Stimulated activated CD4-positive, alpha-beta T cell treated with anti-CD3 and anti-CD28 coated beads, Interleukin-1b, Interleukin-23, amount 100 ng/mL, for 1 hour (primary cell): ENCODE results near the gene AFAP1.

Source experiments
- DNase-seq, 2 donors: peaks; one replicate each; pipeline ENCODE4 v3.0.0-alpha.2; 2020; ENCODE audit warnings: low read depth in 2 of 2

AFAP1 gene

DNA sequence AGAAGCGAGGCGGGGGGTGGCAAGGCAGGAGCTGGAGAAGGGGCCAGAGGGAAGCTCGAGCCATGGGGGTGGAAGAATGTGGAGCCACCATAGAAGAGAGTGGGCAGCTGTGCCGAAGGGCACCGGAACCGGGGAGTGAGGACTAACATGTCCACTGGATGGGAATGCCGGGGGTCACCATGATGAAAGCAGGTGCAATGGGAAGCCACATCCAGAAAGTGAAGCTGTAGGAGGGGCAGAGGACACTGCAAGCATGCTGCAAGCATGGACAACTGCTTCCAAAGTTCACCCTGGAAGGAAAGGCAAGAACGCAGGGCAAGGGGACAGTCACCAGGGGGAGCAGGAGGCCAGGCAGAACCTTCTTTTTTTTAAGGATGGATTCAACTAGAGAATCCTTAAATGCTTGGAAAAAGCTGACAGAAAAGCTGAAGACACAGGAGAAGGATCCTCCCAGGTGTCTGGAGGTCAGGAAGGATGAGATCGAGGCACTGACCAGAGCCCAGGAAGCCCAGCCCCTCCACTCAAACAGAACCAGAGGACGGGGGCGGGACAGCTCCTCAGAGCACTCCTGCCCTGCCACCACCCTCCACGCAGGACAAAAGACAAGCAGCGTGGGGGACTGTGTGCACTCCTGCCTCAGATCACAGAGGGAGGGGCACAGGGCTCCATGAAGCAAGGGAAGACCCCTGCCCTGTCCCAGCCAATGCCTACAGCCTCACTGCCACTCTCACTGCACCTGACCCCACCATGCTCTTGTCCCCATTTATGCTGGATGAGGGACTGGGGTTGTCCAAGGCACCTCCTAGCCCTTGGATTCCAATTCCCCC lies 169.2 kb downstream of the AFAP1 start:
- no peak for DNase-seq

DNA sequence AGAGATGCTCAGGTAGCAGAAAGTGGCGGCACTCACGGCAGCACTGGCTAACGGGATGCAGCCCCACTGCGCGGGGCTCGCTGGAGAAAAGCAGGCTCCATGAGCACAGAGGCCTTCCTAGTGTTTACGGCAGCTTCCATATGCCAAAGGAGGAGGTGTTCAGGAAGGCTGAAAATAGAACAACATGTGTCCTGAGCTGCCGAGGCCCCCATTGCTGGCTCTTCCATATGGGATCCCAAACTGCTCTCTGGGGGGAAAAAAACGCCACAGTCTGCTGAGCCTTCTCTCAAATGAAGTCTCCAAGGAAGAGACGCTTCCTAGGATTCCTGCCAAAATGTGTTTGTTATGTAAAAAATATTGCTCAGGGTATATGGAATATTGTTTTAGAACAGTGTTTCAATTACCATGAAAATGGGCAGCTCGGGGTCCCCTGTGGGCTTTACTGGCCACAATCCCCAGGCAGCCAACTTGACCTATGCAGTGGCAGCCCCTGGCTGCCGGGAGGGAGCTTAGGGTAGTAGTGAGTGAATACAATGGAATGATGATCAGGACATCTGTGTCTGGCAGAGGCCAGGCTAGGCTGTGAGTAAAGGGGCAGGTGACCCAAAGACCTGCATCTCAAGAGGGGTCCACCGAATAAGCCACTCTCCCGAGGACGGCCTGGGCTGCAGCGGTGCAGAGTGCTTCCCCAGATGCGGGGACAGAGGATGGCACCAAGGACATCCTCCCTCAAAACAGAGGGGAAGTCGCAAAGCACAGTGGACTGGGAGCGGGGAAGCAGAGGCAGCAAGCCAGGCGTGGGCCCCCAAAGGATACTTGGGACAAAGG lies 170.1 kb downstream of the AFAP1 start:
- no peak for DNase-seq

DNA sequence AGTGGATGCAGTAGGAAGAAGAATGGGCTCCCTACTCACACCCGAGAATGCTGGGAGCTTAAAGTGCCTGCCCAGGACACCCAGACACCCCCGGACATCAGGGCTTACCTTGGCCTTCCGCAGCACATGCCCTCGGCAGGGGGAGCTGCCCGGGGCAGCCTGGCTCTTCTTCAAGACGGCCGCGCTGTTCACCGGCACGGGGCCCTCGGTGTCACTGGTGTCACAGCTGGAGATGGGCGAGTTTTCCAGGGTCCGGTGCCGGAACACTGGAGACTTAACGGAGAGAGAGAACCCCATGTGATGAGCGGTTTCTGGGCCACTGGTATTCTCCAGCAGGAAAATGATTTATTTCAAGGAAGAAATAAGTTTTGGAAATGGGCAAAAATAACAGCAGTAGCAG lies 170.9 kb downstream of the AFAP1 start:
- no peak for DNase-seq

DNA sequence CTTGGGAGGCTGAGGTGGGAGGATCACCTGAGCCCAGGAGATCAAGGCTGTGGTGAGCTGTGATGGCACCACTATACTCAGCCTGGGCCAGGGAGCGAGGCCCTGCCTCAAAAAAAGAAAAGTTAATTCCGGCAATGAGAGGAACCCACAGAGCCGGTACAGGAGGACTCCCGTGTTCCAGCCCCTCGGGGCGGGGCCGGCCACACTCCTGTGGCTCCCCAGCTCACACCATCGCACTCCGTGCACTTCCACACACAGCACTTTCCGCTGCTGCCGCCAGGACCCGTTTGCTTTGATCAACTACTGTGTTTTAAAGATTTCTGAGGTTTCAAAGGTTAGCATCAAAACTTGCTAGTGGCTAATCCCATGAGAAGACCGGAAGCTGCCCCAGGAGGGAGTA lies 171.7 kb downstream of the AFAP1 start:
- no peak for DNase-seq

DNA sequence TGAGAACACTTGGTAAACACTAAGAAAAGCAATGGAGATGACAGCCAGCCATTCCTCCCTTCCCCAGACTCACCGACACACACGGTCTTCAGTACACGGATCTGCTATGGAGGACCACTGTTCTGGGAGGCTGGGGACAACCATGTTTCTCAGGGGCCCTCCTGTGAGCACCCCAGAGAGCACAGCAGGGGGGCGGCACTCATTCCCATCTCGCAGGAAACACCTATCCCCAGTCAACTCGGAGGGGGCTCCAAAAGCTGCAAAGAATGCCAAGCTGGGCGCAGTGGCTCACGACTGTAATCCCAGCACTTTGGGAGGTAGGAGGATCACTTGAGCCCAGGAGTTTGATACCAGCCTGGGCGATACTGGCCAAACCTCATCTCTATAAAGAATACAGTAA lies 172.1 kb downstream of the AFAP1 start:
- DNase-seq = no peak

DNA sequence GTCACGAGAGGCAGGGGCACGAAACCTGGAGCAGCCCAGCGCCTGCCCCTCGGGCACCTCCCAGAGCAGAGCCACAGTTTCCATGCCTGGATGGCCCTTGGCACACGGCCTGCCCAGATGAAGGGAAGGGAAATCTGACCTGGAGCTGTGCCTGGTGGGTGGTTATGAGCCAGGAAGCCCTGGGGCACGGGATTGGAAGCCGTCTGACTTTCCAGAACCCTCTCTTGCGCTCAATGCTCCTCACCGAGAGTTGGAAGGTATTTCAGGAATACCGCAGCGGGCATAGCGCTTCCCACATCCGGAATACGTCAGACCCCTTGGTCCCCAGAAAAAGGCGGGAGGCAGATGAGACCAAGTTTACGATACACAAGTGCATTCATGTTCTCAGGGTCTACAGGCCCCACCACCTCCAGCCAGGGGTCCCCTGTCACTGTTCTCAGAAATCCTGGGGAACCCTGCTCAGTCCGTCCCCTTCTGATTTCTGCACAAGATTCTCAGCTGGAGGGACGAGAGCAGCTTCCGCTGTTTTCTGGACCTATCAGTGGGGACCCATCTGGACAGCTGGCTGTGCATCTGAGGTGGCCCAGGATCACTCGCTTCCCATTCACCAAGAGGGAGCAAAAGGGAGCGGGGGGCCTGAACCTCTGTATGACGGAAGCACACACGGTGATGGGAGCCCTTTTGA lies 172.9 kb downstream of the AFAP1 start:
- DNase-seq = no peak

DNA sequence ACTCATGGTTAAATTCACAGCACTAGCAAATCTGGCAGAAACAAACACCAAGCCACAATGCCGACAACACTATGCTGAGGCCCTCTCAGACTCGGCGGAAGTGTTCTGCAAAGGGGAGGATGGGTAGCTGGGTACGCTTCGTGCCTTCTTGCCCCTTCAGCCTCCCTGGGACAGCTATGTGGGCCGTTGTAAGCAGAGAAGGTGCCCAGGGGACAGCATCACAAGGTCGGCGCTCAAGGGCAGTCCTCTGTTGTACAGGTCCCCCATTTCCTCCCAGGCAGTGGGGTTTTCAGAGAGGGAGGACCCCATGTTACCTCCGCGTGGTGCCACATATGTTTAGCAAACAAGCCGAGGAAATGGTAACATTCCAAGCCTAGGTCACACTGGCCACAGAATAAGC lies 173.6 kb downstream of the AFAP1 start:
- DNase-seq = no peak

DNA sequence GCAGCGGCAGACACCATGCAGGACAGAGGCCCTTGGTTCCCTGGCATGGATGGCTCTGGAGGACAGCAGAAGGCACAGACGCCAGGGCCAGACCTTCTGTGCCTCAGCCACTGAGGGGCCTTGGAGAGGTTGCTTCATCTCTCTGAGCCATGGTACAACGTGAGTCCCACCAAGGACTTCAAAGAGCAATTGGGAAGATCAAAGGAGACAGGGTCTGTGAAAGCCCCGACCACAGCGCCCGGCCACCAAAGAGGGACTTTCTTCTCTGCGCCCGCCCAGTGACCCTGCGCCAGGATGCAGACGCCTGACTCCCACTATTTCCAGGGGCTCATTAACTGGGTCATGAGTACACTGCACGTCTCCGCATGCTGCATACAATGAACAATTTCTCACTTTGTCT lies 174.0 kb downstream of the AFAP1 start:
- DNase-seq = no peak

DNA sequence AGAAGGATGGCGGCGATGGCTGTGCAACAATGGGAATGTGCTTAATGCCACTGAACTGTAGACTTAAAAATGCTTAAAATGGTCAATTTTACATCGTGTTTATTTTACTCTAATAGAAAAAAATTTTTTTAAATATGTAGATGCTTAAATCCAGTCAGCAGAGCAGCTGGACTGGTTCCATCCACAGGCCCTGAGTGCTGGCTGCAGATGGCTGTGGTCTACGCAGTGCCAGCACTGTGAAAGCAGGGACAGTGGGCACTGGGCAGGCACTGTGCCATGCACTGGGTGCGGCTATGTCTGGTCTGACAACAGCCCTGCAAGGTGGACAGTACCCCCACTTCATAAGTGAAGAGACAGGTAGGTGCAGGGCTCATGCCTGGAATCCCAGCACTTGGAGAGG lies 175.2 kb downstream of the AFAP1 start:
- DNase-seq = no peak

DNA sequence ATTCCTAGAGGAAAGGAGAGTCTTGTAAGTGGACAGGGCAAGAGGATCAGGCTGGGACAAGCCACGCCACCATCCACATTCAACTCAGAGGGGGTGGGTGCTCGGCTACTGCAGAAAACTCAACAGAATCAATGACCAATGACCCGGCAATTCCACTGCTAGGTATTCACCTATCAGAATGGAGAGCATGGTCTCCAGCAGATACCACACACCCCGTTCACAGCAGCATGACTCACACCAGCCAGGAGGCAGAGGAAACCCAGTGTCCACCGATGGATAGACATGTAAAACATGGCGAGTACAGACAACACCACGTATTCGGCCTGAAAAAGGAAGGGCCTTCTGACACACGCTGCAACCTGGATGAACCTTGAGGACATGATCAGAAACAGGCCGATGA lies 175.9 kb downstream of the AFAP1 start:
- no peak for DNase-seq

DNA sequence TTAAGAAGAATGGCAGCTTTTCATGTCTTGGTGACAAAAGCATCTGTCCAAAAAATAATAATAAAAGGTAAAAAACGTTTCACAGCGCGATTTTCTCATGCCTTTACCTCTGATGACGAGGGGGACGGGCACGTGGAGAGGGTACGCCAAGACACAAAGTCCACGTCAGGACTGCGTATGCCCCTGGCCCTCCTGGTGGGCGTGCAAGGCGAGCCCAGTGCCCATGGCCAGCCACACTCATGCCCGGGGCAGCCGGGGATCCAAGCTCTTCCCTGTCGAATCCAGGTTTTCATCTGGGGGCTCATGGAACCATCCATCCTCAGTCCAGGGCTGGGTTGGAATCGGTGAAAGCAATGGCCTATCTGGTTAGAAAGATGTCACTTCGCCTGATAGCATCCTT lies 176.6 kb downstream of the AFAP1 start:
- DNase-seq = no peak

DNA sequence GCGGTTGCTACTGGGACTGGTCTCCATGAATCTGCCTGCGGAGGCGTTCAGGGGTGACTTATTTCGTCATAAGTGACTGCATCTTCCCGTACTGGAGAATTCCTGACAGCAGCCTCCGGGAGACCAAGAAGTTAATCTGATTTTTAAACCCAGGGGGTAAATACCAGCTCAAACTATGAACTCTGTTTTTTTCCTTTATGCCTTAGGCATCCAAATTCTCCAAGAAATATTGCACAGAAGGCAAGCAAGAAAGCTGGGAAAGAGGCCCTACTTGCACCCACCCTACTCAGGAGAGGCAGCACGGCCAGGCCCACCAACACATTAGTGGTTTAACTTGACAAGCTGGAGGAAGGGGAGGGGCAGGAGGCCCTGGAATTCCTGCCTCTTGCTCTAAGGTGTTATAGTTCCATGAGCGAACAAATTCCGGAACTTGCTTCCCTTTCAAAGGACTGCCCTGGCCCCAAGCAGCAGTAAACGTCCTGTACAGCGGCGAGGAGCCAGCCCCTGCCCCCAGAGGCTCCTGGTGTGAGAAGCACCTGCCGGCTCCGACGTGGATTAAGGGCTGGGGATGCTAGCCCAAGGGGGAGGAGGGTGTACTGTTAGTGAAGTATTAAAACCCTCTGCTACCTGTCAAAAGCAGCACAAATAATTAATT lies 177.2 kb downstream of the AFAP1 start:
- DNase-seq = no peak

DNA sequence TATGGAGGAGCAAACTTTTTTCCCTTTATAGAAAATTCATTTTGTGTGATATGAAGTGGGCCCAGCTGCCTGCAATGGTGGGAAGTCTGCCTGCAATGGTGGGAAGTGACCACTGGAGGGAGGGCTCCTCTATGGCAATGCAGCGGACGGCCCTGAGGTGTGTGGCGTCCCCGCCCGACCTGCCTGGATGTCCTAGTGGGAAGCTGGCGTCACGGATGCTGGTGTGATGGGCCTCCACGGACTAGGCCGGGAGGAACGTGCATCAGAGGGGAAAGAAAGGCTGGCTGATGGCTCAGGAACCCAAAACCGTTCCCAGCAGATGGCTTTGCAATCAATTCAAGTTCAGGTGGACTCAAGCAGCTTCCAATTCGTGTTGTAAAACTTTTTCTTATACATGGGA lies 177.9 kb downstream of the AFAP1 start:
- DNase-seq = peak; percentile 6 to 35

DNA sequence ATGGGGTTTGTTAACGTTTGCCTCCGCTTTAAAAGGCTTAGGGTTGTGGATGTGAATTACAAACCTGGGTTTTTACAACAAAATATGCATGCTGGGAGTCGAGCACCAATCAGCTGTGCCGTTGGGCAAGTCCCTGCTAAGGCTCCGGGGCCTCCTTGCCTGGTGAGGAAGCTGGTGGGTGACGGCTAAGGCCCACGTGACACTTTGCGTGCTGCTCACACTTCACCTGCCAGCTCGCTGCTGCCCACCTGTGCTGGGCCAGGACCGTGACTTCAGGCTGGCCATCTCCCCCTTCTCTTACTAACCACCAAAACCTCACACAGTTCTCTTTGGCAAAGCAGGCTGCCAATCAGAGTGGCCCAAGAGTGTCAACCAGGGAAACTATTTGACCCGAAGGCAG lies 178.3 kb downstream of the AFAP1 start:
- no peak for DNase-seq

DNA sequence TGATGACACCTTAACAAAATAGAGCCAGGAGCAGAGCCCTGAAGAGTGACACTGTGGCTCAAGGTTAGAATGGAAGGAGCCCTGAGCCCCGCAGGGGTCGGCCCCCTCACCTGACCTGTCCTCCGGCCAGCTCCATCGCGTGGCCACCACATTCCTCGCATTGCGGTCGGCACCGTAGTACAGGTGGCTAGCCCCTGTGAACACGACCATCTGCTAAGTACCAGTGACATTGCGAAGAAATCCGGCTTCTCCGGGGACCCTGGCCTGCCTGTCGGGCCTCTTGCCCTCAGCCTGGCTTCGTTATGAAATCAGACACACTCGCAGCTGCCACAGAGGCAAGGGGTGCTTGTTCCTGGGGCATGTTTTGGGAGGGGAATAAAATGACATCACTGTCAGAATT lies 179.0 kb downstream of the AFAP1 start:
- no peak for DNase-seq

DNA sequence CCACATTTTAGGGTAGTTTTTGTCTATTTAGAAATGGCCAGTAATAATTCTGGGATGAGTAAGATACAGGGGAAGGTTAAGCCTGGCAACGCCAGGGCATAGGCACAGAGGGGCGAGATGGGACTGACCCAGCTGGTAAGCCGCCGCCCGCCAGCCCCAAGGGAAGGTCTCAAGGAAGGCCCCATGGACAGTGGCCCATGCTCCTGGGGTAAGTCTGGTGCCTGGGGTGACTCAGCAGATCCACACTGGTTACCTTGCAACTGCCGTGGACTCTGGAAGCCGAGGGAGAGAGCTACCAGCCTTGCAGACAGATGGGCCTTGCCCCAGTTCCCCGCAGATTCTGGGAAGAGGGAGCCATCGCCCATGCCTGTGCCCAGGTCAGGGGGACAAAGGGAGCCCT lies 179.4 kb downstream of the AFAP1 start:
- DNase-seq = no peak

DNA sequence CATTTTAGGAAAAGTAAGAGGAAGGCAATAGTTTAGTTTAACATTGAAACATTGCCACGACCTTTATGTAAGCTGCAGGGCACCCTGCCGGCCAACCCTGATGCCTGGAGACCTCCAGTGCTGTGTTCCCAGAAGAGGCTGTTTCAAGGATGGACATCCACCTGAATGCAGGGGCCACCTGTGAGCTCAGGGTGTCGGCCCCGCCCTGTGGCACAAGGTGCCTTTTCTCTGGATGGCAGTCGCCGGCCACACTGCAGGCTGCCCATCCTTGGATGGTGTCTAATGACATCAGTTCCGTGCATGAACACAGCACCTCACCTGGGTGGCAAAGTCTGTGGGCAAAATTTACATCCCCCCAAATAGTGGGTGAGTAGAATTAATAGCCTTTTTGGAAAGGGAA lies 180.0 kb downstream of the AFAP1 start:
- no peak for DNase-seq

DNA sequence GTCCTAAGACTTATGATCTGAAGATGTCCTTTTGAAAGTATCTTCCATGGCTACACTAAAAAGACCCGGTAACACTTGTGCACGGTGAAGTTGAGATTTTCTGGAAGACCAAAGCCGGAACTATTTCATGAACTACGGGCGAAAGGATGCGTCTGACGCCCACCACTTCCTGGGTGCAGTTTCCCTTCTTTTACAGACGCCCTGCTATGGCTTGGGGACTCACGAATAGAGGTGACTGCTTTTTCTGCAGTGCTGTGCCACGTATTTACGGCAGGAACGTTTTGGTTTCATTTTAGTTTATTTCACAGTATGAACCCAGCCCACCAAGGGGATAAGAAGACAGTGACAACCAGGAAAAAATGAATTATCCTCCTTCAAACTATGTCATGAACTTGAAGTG lies 180.4 kb downstream of the AFAP1 start:
- peak; percentile 18 to 33 for DNase-seq

DNA sequence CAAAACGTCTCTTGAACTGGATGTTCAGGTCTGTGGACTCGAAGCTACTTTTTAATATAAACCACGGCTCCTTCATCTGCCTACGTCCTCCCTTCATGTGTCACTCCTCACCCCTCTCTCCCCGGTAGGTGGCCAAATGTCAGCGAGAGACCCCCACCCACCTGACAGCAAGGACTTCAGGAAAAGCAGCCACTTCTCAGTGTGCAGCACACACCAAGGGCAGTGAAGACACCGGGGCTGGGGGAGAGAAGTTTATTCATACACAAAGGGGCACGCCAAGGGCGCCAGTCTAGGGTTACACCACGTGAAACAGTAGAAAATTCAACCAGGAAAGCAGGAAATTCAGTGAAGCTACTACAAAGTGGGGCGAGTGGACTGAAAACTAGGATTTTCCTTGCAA lies 181.2 kb downstream of the AFAP1 start:
- DNase-seq = no peak

DNA sequence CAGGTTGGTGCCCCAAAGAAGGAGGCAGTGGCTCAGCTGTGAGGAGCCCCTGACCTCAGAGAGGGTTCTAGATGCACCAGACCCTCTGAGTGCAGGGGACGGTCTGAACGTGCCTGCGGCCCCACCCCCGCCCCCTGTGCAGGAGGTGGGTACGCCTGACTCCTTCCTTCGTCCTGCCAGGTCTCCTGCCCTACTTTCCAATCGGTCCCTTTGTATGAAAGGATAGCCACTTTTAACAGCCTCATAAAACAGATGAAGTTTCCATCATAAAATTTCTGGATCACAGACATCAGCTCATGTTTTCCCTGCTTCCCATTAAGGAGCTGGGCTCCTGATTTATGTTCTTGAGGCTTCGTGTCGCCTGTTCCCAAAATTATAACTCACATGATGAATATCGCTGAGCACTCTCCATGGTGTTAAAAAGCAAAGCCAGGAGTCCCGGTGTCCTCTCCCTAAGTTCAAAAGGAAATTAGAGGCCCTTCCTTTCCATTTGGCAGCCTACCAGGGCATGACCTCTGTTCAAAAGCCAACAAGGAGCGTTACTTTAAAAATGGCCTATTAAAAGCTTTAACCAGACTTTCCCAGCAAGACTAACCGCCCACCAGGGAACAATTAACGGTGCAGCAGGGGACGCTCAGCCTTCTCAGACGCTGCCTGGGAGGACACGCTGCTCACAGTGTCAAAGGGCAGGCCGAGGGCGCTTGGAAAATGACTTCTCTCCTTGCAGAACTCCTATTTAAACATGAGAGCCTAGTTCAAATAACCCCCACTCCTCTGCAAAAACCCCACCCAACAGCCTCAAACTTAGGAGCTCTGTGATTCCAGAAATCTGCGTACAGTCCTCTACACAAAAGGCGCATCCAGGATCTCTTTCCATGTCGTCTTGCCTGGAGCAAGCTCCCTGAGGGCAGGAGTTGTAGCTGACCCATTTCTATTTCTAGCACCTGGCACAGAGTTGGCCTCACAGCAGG lies 181.9 kb downstream of the AFAP1 start:
- DNase-seq = no peak
